GM23338 (cell line): ENCODE data around the gene TAF1B.

ENCODE experiments used
- CREB1 ChIP-seq: fragments of 250-450 bp; sonication (Bioruptor Pico); IDR thresholded peaks from 2 replicates; pipeline ENCODE4 v1.5.0; 2020; ENCODE audit warnings: low read depth, mild to moderate bottlenecking, moderate library complexity
- EZH2 ChIP-seq: fragments of 200-600 bp; sonication (generic); IDR thresholded peaks from one replicate; pipeline ENCODE4 v1.8.0; 2017; ENCODE audit warnings: antibody characterized with exemption, mild to moderate bottlenecking, low read depth; ENCODE audit not compliant: unreplicated experiment
- EZH2phosphoT487 ChIP-seq: fragments of 200-600 bp; sonication (generic); IDR thresholded peaks from one replicate; pipeline ENCODE4 v1.8.1; 2018; ENCODE audit warnings: antibody characterized with exemption; ENCODE audit not compliant: unreplicated experiment
- JUNB ChIP-seq: IDR thresholded peaks from one replicate; pipeline ENCODE4 v1.6.1; 2016; ENCODE audit warnings: antibody characterized with exemption; ENCODE audit not compliant: unreplicated experiment
- NANOG ChIP-seq: IDR thresholded peaks from 2 replicates; pipeline ENCODE4 v1.6.1; 2016; ENCODE audit warnings: antibody characterized with exemption, borderline replicate concordance
- POLR2AphosphoS5 ChIP-seq: IDR thresholded peaks from 2 replicates; pipeline ENCODE4 v1.6.1; 2016; ENCODE audit warnings: antibody characterized with exemption, low read depth
- STAT1 ChIP-seq: IDR thresholded peaks from one replicate; pipeline ENCODE4 v1.6.1; 2016; ENCODE audit warnings: antibody characterized with exemption; ENCODE audit not compliant: unreplicated experiment
- ZNF114 ChIP-seq: fragments of 250-450 bp; sonication (Bioruptor Pico); IDR thresholded peaks from 2 replicates; pipeline ENCODE4 v1.5.0; 2020; ENCODE audit warnings: mild to moderate bottlenecking, moderate library complexity
- ZNF331 ChIP-seq: fragments of 250-450 bp; sonication (Bioruptor Pico); IDR thresholded peaks from 2 replicates; pipeline ENCODE4 v1.5.0; 2020; ENCODE audit warnings: low read depth, mild to moderate bottlenecking, moderate library complexity
- TF ChIP-seq, protein P1 (sequence below), 2 experiments: fragments of 200-600 bp in 1 of 2; sonication (generic) in 1 of 2; conservative IDR thresholded peaks; 2 replicates each; pipeline versions ENCODE4 v1.5.1 to v1.6.1; 2016 to 2017; ENCODE audit warnings: antibody characterized with exemption in 2 of 2, low read depth in 2 of 2, mild to moderate bottlenecking in 2 of 2, moderate library complexity in 1 of 2
- TF ChIP-seq, protein P2 (sequence below): IDR thresholded peaks from one replicate; pipeline ENCODE4 v1.6.1; 2018; ENCODE audit warnings: antibody characterized with exemption; ENCODE audit not compliant: unreplicated experiment
- TF ChIP-seq, protein P3 (sequence below): IDR thresholded peaks from 2 replicates; pipeline ENCODE4 v1.6.1; 2016; ENCODE audit warnings: antibody characterized with exemption
- TF ChIP-seq, protein P4 (sequence below): fragments of 250-450 bp; sonication (Bioruptor Pico); IDR thresholded peaks from 2 replicates; pipeline ENCODE4 v1.5.0; 2020; ENCODE audit warnings: mild to moderate bottlenecking, moderate library complexity

DNA sequence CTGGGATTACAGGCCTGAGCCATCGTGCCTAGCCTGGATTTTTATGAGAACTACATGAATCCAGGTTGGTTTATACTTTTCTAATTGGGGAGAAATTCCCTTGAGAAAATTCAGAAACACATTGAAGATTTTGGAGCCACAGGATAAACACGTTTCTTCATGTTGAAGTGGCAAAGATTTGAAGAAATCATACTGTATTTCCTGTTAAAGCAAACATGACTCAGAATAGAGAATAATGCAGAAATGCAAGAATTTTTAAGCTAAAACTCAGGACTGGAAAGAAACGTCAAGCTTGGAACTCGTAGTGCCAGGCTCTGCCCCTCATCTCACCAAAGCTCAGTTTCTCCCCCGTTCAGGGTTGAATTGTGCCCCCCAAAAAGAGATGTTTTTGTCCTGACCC, 32.1 kb upstream of the TAF1B start:
- TF ChIP-seq, protein P1, sequence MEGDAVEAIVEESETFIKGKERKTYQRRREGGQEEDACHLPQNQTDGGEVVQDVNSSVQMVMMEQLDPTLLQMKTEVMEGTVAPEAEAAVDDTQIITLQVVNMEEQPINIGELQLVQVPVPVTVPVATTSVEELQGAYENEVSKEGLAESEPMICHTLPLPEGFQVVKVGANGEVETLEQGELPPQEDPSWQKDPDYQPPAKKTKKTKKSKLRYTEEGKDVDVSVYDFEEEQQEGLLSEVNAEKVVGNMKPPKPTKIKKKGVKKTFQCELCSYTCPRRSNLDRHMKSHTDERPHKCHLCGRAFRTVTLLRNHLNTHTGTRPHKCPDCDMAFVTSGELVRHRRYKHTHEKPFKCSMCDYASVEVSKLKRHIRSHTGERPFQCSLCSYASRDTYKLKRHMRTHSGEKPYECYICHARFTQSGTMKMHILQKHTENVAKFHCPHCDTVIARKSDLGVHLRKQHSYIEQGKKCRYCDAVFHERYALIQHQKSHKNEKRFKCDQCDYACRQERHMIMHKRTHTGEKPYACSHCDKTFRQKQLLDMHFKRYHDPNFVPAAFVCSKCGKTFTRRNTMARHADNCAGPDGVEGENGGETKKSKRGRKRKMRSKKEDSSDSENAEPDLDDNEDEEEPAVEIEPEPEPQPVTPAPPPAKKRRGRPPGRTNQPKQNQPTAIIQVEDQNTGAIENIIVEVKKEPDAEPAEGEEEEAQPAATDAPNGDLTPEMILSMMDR (conservative IDR thresholded peaks at IDR 0.05; ENCODE audit: low read depth in 2 of 2) = no peak
- TF ChIP-seq EZH2 = no peak
- no peak for TF ChIP-seq ZNF331
- TF ChIP-seq STAT1 = no peak
- TF ChIP-seq, protein P2, sequence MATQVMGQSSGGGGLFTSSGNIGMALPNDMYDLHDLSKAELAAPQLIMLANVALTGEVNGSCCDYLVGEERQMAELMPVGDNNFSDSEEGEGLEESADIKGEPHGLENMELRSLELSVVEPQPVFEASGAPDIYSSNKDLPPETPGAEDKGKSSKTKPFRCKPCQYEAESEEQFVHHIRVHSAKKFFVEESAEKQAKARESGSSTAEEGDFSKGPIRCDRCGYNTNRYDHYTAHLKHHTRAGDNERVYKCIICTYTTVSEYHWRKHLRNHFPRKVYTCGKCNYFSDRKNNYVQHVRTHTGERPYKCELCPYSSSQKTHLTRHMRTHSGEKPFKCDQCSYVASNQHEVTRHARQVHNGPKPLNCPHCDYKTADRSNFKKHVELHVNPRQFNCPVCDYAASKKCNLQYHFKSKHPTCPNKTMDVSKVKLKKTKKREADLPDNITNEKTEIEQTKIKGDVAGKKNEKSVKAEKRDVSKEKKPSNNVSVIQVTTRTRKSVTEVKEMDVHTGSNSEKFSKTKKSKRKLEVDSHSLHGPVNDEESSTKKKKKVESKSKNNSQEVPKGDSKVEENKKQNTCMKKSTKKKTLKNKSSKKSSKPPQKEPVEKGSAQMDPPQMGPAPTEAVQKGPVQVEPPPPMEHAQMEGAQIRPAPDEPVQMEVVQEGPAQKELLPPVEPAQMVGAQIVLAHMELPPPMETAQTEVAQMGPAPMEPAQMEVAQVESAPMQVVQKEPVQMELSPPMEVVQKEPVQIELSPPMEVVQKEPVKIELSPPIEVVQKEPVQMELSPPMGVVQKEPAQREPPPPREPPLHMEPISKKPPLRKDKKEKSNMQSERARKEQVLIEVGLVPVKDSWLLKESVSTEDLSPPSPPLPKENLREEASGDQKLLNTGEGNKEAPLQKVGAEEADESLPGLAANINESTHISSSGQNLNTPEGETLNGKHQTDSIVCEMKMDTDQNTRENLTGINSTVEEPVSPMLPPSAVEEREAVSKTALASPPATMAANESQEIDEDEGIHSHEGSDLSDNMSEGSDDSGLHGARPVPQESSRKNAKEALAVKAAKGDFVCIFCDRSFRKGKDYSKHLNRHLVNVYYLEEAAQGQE = no peak
- no peak for TF ChIP-seq POLR2AphosphoS5
- TF ChIP-seq, protein P3, sequence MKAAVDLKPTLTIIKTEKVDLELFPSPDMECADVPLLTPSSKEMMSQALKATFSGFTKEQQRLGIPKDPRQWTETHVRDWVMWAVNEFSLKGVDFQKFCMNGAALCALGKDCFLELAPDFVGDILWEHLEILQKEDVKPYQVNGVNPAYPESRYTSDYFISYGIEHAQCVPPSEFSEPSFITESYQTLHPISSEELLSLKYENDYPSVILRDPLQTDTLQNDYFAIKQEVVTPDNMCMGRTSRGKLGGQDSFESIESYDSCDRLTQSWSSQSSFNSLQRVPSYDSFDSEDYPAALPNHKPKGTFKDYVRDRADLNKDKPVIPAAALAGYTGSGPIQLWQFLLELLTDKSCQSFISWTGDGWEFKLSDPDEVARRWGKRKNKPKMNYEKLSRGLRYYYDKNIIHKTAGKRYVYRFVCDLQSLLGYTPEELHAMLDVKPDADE = no peak
- no peak for TF ChIP-seq EZH2phosphoT487
- no peak for TF ChIP-seq NANOG
- TF ChIP-seq ZNF114 (CRISPR knock-in tag) = no peak
- no peak for TF ChIP-seq JUNB
- TF ChIP-seq CREB1 = no peak
- TF ChIP-seq, protein P4, sequence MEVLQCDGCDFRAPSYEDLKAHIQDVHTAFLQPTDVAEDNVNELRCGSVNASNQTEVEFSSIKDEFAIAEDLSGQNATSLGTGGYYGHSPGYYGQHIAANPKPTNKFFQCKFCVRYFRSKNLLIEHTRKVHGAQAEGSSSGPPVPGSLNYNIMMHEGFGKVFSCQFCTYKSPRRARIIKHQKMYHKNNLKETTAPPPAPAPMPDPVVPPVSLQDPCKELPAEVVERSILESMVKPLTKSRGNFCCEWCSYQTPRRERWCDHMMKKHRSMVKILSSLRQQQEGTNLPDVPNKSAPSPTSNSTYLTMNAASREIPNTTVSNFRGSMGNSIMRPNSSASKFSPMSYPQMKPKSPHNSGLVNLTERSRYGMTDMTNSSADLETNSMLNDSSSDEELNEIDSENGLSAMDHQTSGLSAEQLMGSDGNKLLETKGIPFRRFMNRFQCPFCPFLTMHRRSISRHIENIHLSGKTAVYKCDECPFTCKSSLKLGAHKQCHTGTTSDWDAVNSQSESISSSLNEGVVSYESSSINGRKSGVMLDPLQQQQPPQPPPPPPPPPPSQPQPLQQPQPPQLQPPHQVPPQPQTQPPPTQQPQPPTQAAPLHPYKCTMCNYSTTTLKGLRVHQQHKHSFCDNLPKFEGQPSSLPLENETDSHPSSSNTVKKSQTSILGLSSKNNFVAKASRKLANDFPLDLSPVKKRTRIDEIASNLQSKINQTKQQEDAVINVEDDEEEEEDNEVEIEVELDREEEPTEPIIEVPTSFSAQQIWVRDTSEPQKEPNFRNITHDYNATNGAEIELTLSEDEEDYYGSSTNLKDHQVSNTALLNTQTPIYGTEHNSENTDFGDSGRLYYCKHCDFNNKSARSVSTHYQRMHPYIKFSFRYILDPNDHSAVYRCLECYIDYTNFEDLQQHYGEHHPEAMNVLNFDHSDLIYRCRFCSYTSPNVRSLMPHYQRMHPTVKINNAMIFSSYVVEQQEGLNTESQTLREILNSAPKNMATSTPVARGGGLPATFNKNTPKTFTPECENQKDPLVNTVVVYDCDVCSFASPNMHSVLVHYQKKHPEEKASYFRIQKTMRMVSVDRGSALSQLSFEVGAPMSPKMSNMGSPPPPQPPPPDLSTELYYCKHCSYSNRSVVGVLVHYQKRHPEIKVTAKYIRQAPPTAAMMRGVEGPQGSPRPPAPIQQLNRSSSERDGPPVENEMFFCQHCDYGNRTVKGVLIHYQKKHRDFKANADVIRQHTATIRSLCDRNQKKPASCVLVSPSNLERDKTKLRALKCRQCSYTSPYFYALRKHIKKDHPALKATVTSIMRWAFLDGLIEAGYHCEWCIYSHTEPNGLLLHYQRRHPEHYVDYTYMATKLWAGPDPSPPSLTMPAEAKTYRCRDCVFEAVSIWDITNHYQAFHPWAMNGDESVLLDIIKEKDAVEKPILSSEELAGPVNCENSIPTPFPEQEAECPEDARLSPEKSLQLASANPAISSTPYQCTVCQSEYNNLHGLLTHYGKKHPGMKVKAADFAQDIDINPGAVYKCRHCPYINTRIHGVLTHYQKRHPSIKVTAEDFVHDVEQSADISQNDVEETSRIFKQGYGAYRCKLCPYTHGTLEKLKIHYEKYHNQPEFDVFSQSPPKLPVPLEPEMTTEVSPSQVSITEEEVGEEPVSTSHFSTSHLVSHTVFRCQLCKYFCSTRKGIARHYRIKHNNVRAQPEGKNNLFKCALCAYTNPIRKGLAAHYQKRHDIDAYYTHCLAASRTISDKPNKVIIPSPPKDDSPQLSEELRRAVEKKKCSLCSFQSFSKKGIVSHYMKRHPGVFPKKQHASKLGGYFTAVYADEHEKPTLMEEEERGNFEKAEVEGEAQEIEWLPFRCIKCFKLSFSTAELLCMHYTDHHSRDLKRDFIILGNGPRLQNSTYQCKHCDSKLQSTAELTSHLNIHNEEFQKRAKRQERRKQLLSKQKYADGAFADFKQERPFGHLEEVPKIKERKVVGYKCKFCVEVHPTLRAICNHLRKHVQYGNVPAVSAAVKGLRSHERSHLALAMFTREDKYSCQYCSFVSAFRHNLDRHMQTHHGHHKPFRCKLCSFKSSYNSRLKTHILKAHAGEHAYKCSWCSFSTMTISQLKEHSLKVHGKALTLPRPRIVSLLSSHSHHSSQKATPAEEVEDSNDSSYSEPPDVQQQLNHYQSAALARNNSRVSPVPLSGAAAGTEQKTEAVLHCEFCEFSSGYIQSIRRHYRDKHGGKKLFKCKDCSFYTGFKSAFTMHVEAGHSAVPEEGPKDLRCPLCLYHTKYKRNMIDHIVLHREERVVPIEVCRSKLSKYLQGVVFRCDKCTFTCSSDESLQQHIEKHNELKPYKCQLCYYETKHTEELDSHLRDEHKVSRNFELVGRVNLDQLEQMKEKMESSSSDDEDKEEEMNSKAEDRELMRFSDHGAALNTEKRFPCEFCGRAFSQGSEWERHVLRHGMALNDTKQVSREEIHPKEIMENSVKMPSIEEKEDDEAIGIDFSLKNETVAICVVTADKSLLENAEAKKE (CRISPR knock-in tag) = no peak
